Right lobe of liver (tissue), 4 donors: ENCODE data around the gene ODC1.

Experiments
- CTCF ChIP-seq, 4 donors: fragments of 200-600 bp in 3 of 4; fragments of 450-650 bp in 1 of 4; IDR thresholded peaks; one replicate each; pipeline versions ENCODE4 v1.5.1 to v1.8.0; 2016 to 2022; ENCODE audit warnings: antibody characterized with exemption in 4 of 4, mild to moderate bottlenecking in 2 of 4
- POLR2A ChIP-seq: fragments of 450-650 bp; IDR thresholded peaks from one replicate; pipeline ENCODE4 v1.6.1; 2017; ENCODE audit warnings: antibody characterized with exemption, mild to moderate bottlenecking
- donor health status: DM: no; HTN: no; CAD: no.
- donor health status: DM: no; HTN: no; CAD: no.
- donor health status: DM: no; HTN: yes; CAD: no.

GRCh38 chr2:10432311-10433181, 15.6 kb downstream of the ODC1 start:
- TF ChIP-seq CTCF (IDR thresholded peaks at IDR 0.05) (no peak), POLR2A (no peak)
